ENCODE results near the gene PCDH19. TPM values are rescaled to one million over a fixed set of nuclear protein-coding genes. Genes with fewer than 3 reads are reported as not detected.
A peak's percentile ranks its signal among the peaks of the same experiment; 100 is the strongest.

PCDH19 gene
- total RNA-seq, 1 experiment from 2014 or later = 1.2 TPM

GRCh38 chrX:100408713-100409609, 1.1 kb downstream of the PCDH19 start:
- no peak overlapping the region for H3K9ac ChIP-seq (ENCODE audit: extremely low read depth, insufficient read length, low read length)
- no peak overlapping the region for H2BK20ac ChIP-seq (ENCODE audit: low read depth, low read length, poor library complexity, severe bottlenecking)
- no peak overlapping the region for H2BK120ac ChIP-seq (ENCODE audit: low read depth, low read length, poor library complexity, severe bottlenecking)
- no peak overlapping the region for H3K27ac ChIP-seq (ENCODE audit: insufficient read length, low read depth, low read length)
- H2AFZ ChIP-seq (ENCODE audit: low read length) = no peak overlapping the region
- no peak overlapping the region for H3K18ac ChIP-seq (ENCODE audit: insufficient read length, low read depth, low read length)
- H3K14ac ChIP-seq (ENCODE audit: insufficient read depth, low read length) = no peak overlapping the region
- H2BK12ac ChIP-seq (ENCODE audit: insufficient read length, low read depth, low read length) = no peak overlapping the region
- H3K79me2 ChIP-seq (ENCODE audit: insufficient read depth, low read length) = no peaks in the 10 kb centered on the region
- H3K23me2 ChIP-seq (ENCODE audit: insufficient read length, low read depth, low read length, poor library complexity, severe bottlenecking) = peaks cover 18% of the 10 kb centered on the region
- no CpG with 5 or more reads among the region's 87 CpGs for WGBS (ENCODE audit: extremely low coverage, insufficient read length, low lambda C conversion rate)
- H3K23ac ChIP-seq (ENCODE audit: insufficient read length, low read depth, low read length) = no peak overlapping the region
- no peak overlapping the region for H2BK5ac ChIP-seq (ENCODE audit: insufficient read length, low read length)
- no peak for TF ChIP-seq CTCF (conservative IDR thresholded peaks at IDR 0.05)
- H4K5ac ChIP-seq (ENCODE audit: insufficient read length, low read depth, low read length) = no peak overlapping the region
- no peak overlapping the region for H4K91ac ChIP-seq (ENCODE audit: insufficient read length, low read depth, low read length)
- no peak overlapping the region for H3T11ph ChIP-seq (ENCODE audit: low read length)
- H4K20me1 ChIP-seq (ENCODE audit: control insufficient read depth, insufficient read depth, insufficient read length) = no peaks in the 10 kb centered on the region
- H3K4me3 Mint-ChIP-seq = peak overlapping the region; percentile 67 to 92
- peak overlapping the region; percentile 83 for H3K4me2 ChIP-seq (ENCODE audit: insufficient read depth, insufficient read length, low read length)
- H3K79me1 ChIP-seq (ENCODE audit: insufficient read depth, low read depth, low read length, poor library complexity, severe bottlenecking) = no peaks in the 10 kb centered on the region
- no peak overlapping the region for H4K8ac ChIP-seq (replicated peaks; ENCODE audit: insufficient read length, low read depth, low read length)
- DNase-seq = peak; percentile 46
- H3K27me3 Mint-ChIP-seq (ENCODE audit: low read depth) = peaks cover 97% of the 10 kb centered on the region
- H3K56ac ChIP-seq (ENCODE audit: insufficient read length, low read depth, low read length) = no peak overlapping the region
- H3K27me3 ChIP-seq (ENCODE audit: insufficient read depth, low read length) = peaks cover 66% of the 10 kb centered on the region
- no peak overlapping the region for H2BK15ac ChIP-seq (ENCODE audit: low read depth, low read length)
- H3K4me1 ChIP-seq (ENCODE audit: insufficient read depth, low read length) = no peaks in the 10 kb centered on the region
- peaks cover 14 to 18% of the 10 kb centered on the region in 2 experiments for H3K9me3 Mint-ChIP-seq
- no peak overlapping the region for H2AK5ac ChIP-seq (ENCODE audit: insufficient read length, low read length)
- no peak overlapping the region for H3K27ac Mint-ChIP-seq
- H3K9me3 ChIP-seq (ENCODE audit: control insufficient read depth, low read depth, low read length) = peaks cover 4% of the 10 kb centered on the region
- H3K36me3 Mint-ChIP-seq (ENCODE audit: insufficient read depth in 1 of 3, low read depth in 3 of 3) = peaks cover 0 to 23% (median 11%) of the 10 kb centered on the region in 3 experiments; a peak in 6 of 7 replicates
- H3K4ac ChIP-seq (ENCODE audit: low read depth, low read length) = no peak overlapping the region
- peaks cover 30 to 45% of the 10 kb centered on the region in 2 experiments for H3K4me1 Mint-ChIP-seq
